OCI-M2 (cell line): ENCODE data around the gene TMEM256.

ENCODE experiments used
- DNase-seq: peaks from one replicate; lab custom pipeline; 2025; ENCODE audit not compliant: unreplicated experiment; lab: John Stamatoyannopoulos, UW

TMEM256 gene

DNA sequence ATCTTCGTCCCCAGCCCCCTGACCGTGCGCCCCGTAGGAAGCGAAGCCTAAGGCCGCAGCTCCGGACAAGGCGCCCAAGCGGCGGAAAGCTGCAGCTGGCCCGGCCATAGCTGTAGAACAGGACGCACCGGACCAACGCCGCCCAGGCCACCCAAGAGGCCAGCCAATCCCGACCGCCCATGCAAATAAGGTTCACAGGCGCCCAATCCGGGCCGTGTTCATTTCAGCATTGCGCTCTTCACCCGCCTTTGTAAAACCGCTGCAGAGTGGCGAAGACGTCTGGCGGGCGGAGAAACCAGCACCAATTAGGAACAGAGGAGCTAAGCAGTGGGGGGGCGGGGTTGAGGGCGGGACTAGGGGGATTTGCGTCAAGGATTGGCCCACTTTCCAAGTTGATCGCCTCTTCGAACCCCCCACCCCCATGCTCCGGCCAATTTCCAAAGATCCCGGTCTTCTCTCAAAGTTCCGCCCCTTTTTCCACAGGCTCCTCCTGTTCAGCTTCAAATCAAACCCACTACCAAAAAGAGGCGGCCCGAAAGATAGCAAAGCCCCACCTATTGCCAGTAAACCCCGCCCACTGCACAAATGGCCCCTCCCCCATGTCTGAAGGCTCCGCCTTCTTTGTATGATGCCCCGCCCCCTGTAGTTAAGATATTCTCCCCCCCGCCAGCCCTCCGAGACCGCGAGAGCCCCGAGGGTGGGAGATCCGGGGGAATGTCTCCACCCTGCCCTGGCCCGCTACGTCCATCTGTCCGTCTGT lies at the start of gene TMEM256:
Gene TMEM256 (minus strand): TSS at position 121 of the 760 bp plus-strand sequence. CDS start 13 bp downstream, at position 108.
- peak; percentile 87 for DNase-seq

DNA sequence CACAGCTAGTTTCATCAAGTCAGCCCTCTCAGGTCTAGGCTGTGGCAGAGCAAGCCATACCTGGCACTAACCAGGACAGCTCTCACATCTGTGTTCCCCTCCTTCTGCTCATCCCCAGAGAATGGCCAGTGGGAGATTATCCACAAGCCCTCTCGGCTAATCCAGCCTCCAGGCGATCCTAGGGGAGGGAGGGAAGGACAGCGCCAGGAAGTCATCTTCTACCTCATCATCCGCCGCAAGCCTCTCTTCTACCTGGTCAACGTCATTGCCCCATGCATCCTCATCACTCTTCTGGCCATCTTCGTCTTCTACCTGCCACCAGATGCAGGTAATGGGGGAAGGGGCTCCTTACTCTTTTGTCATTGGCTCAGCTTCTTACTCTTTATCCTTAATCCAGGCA lies 44.6 kb upstream of the TMEM256 start:
- DNase-seq = no peak

DNA sequence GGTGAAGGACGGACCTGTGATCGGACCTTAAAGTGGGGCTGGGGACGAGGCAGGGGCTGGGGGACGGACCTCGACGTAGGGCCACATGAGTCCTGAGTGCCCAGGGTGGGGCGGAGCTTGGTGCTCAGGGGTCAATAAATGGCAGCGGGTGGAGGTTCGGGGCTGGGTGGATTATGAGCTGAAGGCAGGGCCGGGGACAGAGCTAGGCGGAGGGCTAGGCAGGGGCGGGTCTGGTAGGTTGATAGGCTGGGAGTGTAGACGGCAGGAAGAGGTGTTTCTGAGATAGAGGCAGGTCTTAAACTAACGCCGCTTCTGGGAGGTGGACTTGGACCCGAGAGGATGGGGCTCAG lies 41.7 kb upstream of the TMEM256 start:
- no peak for DNase-seq

DNA sequence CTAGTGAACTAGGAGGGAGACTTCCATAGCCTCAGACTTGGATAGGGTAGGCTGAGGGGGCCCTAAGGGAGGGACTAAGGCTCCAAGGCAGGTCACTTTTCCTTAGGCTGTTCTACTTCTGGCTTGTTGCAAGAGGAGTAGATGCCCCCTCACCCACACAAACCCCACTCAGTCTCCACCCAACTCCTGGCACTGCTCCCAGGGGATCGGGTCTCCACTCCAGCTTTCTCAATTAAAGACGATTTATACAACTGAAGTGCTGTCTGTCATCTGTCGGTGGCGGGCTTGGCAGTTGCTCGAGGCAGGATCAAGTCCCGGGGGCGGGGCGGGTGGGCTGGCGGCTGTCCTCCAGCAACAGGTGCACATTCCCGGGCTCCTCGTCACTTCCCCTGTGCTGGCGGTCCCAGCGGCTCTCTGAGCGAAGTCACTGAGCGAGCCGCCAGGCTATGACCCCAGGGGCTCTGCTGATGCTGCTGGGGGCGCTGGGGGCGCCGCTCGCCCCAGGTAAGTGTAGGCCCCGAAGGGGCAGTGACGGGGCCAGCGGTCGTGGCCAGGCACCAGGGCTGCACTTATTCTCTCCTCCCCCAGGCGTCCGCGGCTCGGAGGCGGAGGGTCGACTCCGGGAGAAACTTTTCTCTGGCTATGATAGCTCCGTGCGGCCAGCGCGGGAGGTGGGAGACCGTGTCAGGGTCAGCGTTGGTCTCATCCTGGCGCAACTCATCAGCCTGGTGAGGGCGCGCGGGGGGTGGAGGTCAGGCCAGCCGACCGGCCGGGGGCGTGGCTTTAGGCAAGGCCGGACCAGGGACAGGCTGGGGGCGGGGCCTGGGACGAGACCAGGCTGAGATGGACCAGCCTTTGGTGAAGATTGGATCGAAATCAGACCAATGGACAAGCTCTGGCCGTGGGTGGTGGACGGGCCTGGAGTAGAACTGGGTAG lies 41.1 kb upstream of the TMEM256 start, which contains the start of gene CHRNB1:
Gene CHRNB1 (plus strand): TSS at position 380 of the 937 bp plus-strand sequence. CDS start 67 bp downstream, at position 447.
- DNase-seq = no peak

DNA sequence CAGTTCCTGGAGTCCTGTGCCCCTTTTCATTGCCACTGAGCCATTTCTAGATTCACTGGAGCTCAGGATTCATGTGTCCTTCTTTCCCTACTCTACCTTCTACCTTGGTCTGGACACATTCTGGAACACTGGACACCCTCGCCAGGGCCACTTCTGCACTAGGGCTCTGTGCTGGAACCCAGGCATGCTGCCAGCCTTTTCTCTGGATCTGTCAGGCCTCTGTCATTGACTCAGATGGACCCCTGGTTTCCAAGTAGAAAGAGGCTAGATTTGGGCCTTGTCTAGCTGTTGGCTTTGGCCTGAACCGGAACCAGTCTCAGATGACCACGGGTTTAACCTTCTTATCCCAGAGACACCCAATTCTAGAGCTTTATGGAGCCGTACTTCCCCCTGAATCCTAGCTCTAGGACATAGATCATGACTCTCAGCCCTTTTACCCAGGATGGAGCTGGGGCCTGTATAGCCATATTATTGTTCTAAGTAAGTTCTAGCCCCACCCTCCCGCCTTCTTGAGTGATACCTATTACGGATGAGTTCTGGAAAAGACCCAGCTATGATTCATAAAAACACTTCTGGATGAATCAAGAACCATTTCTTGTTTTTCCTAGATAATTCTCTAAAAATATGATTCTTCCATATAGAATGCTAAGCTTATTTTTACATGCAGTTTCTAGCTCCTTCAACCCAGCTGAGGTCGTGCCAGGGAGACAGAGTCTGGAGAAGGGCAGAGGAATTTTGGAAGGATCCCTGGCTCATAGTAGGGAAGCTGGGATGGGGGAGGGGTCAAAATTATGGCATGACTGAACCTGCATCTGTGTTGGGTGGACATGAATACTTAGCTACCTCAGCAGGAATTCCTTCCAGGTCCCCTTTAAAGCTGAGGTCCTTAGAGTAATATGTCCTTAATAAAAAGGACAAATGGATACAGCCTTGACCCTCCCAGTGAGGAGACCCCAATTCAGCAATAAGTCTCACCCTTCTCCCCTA lies 39.9 kb upstream of the TMEM256 start:
- DNase-seq = no peak

DNA sequence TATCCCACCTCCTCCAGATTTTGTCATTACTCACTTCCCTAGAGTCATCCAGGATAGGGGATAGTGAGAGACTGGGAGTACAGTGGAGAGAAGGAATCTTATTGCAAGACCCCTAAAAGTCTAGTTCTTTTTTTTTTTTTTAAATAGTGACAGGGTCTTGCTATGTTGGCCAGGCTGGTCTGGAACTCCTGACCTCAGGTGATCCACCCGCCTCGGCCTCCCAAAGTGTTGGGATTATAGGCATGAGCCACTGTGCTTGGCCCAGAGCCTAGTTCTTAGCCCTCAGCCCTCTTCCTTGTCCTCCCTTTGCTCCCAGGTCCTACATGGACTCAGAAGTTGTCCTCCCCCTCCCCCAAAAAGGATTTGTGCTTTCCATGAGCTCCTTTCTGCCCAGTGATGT lies 38.2 kb upstream of the TMEM256 start:
- no peak for DNase-seq

DNA sequence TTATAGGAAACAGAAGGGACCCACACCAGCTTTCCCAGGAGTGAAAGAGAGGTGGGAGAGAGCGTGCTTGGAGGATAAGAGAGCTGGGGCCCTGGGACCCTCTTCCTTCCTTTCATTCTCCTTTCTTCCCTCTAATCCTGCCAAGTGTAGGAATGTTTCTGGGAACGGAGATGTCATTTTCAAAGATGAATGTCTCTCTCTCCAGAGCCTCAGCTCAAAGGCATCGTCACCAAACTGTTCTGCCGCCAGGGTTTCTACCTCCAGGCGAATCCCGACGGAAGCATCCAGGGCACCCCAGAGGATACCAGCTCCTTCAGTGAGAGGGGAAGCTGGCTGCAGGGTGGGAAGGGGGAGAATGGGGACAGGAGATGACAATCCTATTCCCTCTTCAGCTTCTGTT lies 37.4 kb upstream of the TMEM256 start:
- DNase-seq = no peak

DNA sequence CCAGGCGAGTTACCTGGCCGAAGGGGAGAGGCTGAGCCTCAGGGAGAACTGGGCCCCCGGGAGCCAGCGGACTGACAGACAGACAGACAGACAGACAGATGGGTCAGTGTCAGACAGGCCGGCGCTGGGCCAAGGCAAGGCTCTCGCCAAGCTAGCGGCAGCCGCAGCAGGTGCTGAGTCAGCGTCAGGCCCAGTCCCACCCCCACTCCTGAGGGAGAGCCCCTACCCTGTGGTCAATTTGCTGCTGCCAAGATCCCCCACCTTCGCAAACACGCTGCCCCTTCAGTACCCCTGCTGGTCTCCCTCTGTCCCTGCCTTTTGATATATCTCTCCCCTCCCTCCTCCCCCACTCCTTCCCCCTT lies 36.9 kb upstream of the TMEM256 start:
- DNase-seq = no peak

DNA sequence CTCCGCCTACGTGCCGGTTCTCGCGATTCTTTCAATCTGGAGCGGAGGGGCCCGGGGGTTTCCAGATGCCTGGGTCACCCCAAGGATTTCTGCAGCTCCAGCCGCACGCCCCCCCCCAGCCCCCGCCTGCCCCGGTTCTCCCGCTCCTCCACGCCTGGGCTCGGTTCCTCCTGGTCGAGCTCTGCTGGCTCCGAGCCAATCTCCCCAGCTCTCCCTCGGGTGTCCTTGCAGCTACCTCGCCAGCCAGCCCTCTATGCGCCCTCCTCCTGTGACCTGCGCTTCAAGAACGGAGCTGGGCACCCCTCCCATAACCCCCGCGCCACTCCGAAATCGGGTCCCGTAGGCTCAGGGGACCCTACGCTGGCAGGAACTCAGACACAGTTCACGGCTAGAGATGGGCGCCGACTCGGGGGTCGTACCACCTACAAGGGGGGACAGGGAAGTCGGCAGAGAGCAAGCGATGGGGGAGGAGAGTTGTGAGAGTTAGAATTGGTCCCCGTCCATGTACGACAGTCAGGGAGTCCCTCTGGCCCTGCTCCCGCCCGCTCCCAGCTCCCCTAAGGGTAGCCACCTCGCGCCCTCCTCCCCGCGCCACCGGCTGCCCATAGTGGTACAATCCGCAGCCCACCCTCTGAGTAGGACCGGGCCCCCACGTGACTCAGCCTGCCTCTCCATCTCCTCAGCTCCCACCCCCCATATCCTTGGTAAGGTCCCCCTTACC lies 36.4 kb upstream of the TMEM256 start:
- DNase-seq = no peak

DNA sequence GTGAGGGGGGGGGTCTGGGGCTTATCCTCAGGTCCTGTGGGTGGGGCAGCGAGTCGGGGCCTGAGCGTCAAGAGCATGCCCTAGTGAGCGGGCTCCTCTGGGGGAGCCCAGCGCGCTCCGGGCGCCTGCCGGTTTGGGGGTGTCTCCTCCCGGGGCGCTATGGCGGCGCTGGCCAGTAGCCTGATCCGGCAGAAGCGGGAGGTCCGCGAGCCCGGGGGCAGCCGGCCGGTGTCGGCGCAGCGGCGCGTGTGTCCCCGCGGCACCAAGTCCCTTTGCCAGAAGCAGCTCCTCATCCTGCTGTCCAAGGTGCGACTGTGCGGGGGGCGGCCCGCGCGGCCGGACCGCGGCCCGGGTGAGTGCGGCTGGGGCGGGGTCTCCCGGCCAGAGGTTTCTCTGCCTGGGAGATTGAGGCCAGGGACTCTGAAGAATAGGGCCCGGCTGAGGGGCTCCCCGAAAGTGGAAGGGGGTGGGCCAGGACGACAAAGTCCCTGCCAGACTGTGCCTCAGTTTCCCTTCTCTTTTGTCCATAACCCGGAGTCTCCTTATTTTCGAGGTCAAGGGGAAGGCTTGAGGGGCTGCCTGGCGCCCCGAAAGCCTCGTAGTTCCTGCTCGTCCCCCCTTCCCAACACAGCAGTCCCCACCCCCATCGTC lies 35.7 kb upstream of the TMEM256 start, which contains the start of gene FGF11:
Gene FGF11 (plus strand): TSS at position 51 of the 651 bp plus-strand sequence. CDS start 109 bp downstream, at position 160.
- DNase-seq = no peak

DNA sequence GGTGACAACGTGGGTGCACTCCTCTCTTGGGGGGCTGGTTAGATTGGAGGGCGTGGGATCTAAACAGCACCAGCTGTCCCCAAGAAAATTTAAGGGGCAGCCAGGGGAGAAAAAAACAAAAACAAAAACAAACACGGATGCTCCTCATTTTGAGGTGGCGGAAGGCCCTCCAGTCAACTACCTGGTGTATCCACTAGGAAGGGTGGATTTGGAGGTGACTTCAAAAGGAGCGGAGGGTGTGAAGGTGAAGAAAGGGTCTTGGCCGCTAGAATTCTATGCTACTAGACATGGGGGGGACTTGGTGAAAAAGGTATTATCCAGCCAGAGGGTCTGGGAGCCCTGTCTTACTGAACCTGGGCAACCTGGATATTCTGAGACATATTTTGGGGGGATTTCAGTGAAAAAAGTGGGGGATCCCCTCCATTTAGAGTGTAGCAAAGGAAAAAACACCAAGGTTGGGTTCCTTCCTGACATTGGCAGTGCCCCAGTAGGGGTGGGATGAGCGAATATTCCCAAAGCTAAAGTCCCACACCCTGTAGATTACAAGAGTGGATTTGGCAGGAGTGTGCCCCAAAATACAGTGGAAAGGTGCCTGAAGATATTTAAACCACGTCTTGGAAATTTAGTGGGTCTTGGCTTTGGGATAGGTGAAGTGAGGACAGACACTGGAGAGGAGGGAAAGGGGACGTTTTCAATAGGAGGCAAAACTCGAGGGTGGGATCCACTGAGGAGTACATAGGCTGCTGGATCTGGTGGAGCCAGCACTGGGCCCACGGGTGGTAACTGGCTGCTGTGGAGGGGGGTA lies 35.0 kb upstream of the TMEM256 start:
- no peak for DNase-seq

DNA sequence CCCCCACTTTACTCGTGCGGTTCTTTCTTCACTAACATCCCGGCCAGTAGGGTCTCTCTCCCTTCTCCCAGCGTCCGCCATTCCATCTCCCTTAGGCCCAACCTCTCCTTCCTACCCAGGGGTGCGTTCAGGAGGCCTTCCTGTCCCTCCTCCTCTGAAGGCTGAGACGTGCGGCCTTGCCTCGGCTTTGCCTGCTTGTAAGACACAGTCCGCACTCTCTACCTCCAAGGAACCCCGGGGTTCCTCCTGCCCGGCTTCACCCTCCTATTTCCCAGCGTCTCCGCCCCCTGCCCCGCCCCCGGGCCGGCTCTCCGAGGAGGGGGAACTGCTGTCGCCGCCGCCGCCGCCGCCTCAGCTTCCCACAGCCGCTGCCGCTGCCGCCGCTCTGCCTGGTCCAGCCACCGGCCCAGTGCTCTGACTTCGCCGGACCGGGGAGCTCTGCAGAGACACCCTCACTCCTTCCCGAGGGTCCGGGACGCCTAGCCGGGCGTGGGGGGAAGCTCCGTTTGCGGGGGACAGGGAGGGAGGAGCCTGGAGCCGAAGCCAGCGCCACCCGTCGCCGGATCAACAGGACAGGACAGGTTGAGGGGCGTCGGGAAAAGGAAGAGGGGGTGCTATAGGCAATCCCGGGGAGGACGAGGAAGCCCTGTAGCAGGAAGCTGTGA lies 34.2 kb upstream of the TMEM256 start:
- no peak for DNase-seq

DNA sequence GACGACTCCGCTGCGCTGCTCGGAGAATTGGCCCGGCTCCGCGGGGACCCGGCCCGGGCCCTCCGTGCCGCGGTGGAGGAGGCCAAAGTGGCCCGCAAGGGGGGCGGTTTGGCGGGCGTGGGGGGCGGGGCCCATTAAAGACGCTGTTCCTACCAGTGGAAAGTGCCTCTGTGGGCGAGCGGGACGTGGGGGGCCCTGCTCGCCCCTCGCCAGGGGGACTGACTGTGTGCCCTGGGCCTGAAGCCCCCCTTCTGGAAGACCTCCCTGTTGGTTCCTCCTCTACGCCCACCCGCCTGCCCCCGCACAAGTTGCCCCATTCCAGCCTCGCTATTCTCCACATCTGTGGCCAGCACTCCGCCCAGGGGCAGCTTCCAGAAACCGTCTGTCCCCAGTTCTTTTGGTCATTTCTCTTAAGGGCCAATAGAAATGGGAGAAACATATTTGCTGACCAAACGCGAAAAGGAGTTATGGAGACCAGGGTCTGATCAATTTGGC lies 33.5 kb upstream of the TMEM256 start:
- no peak for DNase-seq

DNA sequence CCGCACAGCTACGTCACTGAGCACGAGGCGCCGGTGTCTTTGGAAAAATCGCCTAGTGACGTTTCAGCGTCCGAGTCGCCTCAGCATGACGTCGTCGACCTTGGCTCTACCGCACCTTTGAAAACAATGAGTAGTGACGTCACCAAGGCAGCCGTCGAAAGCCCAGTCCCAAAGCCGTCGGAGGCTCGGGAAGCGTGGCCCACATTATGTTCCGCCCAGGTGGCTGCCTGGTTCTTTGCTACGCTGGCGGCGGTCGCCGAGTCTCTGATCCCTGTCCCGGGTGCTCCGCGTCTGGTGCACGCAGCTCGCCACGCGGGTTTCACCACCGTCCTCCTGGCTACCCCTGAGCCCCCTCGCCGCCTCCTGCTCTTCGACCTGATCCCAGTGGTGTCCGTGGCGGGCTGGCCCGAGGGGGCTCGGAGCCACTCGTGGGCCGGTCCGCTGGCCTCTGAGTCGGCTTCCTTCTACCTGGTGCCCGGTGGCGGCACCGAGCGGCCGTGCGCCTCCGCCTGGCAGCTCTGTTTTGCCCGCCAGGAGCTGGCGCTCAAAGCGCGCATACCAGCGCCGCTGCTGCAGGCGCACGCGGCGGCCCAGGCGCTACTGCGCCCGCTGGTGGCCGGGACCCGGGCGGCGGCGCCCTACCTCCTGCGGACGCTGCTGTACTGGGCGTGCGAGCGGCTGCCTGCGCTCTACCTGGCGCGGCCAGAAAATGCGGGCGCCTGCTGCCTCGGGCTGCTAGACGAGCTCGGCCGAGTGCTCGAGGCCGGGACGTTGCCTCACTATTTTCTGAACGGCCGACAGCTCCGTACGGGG lies 32.9 kb upstream of the TMEM256 start:
- no peak for DNase-seq

DNA sequence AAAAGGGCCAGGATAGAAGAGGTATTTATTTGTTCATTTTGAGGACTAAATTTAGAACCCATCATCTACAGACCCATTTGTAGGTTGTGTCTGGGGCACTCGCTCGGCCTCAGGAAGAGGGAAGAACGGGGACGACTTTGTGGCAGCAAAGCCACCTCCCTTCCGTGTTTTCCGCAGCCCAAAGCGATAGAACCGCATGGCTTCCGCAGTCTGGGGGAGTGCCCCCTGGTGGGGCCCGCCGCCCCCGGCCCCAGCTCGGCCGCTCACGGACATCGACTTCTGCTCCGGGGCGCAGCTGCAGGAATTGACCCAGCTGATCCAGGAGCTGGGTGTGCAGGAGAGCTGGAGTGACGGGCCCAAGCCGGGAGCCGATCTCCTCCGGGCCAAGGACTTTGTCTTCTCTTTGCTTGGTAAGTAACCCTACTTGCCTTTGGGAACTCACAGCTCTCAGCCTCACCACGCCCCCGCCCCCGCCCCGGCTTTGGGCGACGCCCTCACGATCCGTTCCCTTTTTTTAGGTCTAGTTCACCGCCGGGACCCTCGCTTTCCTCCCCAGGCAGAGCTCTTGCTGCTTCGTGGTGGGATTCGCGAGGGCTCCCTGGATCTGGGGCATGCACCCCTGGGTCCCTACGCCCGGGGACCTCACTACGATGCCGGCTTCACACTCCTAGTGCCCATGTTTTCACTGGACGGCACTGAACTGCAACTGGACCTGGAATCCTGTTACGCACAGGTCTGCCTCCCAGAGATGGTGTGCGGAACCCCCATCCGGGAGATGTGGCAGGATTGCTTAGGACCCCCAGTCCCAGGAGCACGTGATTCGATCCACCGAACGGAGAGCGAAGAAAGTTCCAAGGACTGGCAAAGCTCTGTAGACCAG lies 32.0 kb upstream of the TMEM256 start:
- DNase-seq = no peak

DNA sequence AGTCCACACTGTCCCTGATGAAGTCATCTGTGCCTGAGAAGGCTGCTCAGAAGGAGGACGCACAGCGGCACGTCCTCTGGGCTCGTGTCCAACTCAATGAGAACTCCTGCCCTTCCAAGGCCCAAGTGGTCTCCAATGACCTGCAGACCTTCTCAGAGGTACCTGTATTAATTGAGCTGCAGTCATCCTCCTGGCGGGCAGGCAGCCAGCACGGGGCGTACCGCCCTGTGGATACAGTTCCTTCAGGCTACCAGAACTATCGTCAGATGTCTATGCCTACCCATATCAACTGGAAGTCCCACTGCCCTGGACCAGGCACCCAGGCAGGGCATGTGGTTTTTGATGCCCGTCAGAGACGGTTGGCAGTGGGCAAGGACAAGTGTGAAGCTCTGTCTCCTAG lies 28.4 kb upstream of the TMEM256 start:
- no peak for DNase-seq
